A549 treated with AZD9567 at 1 μM for 4 hours (cell line): ENCODE results near the gene OR6K3. TPM values are rescaled to one million over a fixed set of nuclear protein-coding genes. Genes with fewer than 3 reads are reported as not detected.

ENCODE experiments used
- total RNA-seq: library from RNA; stranded (reverse); fragments of 200-300 nt; extraction: Qiagen RNA extraction; gene quantifications from 5 replicates; pipeline ENCODE4 v1.2.3, GENCODE V29; 2022; ENCODE audit not compliant: insufficient read depth

OR6K3 gene
- total RNA-seq = not detected in 5 replicates

GRCh38 chr1:158720620-158721019 is at the start of gene OR6K3:
Gene OR6K3 (minus strand): TSS chr1:158720720. CDS start chr1:158718115, 2,605 bp downstream.

GRCh38 chr1:158754420-158754819 is 33.9 kb upstream of the OR6K3 start, which contains the start of gene OR6K6:
Gene OR6K6 (plus strand): TSS chr1:158754720. CDS start chr1:158754888, 168 bp downstream.

GRCh38 chr1:158700552-158700951 is 20.0 kb downstream of the OR6K3 start, which contains the start of gene OR6K2:
Gene OR6K2 (minus strand): TSS chr1:158700652. CDS start chr1:158700652, 0 bp downstream.

GRCh38 chr1:158686111-158687009 is 34.2 kb downstream of the OR6K3 start, which contains the start of gene SPTA1:
Gene SPTA1 (minus strand): TSS chr1:158686715. CDS start chr1:158686517, 198 bp downstream.

Other genes with a start within 250 kb of the OR6K3 start
- not detected in 5 replicates for gene OR10R2, start 248.5 kb downstream of the OR6K3 start, total RNA-seq
- gene OR6Y1, start 166.3 kb downstream of the OR6K3 start, total RNA-seq = not detected in 5 replicates
- not detected in 5 replicates for gene OR6P1, start 150.1 kb downstream of the OR6K3 start, total RNA-seq
- gene OR10X1, start 140.8 kb downstream of the OR6K3 start, total RNA-seq = not detected in 5 replicates
- not detected in 5 replicates for gene OR10Z1, start 115.5 kb downstream of the OR6K3 start, total RNA-seq
- gene SPTA1, start 34.0 kb downstream of the OR6K3 start, total RNA-seq = not detected in 5 replicates
- not detected in 5 replicates for gene OR6K2, start 20.1 kb downstream of the OR6K3 start, total RNA-seq
- not detected in 5 replicates for gene OR6K6, start 34.0 kb upstream of the OR6K3 start, total RNA-seq
- gene OR6N1, start 51.5 kb upstream of the OR6K3 start, total RNA-seq = not detected in 5 replicates
- gene OR6N2, start 60.5 kb upstream of the OR6K3 start, total RNA-seq = not detected in 5 replicates
- not detected in 5 replicates for gene MNDA, start 110.6 kb upstream of the OR6K3 start, total RNA-seq
- not detected in 5 replicates for gene PYHIN1, start 210.8 kb upstream of the OR6K3 start, total RNA-seq